Nephron (organoid): ENCODE measurements around the gene TSPYL1.

Experiments
- H3K27ac Mint-ChIP-seq, 3 experiments: 2 replicates each; pipeline ENCODE4 v1.8.0; 2020; ENCODE audit warnings: mixed read lengths in 3 of 3, mild to moderate bottlenecking in 2 of 3, moderate library complexity in 1 of 3
- H3K27me3 Mint-ChIP-seq: 2 replicates; pipeline ENCODE4 v1.8.0; 2021; ENCODE audit warnings: low read depth, mild to moderate bottlenecking, moderate library complexity, mixed read lengths
- H3K36me3 Mint-ChIP-seq: 2 replicates; pipeline ENCODE4 v1.8.0; 2020; ENCODE audit warnings: low read depth, mixed read lengths
- H3K4me1 Mint-ChIP-seq: 2 replicates; pipeline ENCODE4 v1.8.0; 2020; ENCODE audit warnings: mixed read lengths
- H3K4me3 Mint-ChIP-seq, 3 experiments: 2 replicates each; pipeline ENCODE4 v1.8.0; 2020; ENCODE audit warnings: mild to moderate bottlenecking in 3 of 3, mixed read lengths in 3 of 3, moderate library complexity in 2 of 3
- H3K9me3 Mint-ChIP-seq: 2 replicates; pipeline ENCODE4 v1.8.0; 2020; ENCODE audit warnings: mixed read lengths
- TF ChIP-seq, protein P1 (sequence below), 3 experiments: fragments of 200-600 bp; sonication (generic); IDR thresholded peaks; one replicate each; pipeline ENCODE4 v1.5.0; 2021; ENCODE audit warnings: antibody characterized with exemption in 3 of 3; ENCODE audit not compliant: unreplicated experiment in 3 of 3

Gene TSPYL1

DNA sequence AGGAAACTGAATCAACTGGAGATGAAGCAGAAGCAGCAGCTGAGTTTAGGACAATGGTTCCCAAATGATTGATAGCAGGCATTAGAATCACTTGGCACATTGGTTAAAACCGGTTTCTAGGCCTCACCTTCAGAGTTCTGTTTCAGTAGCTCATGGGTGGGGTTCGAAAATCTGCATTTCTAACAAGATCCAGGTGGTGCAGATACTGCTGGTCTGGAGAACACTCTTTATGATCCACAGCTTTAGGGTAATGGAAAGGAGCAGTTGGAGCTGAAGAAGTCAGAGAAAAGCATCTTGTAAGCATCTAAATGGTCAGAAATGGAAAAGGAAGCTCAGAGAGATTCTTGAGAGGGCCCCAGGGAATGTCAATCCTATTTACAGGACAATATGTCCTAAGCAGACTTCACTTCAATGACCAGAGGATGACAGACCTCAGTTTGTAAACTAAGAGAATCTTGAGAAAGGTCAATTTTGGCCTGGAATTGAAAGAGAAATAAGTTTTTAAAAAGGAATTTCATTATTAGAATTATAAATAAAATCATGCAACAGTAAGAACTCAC lies 8.5 kb downstream of the TSPYL1 start:
- Mint-ChIP-seq H3K4me3 (no peak overlapping the region), H3K4me1 (peaks cover 15% of the 10 kb centered on the region), H3K27me3 (no peaks in the 10 kb centered on the region), H3K36me3 (peaks cover 36% of the 10 kb centered on the region), H3K9me3 (no peaks in the 10 kb centered on the region), H3K27ac (no peak overlapping the region)
- TF ChIP-seq, protein P1, sequence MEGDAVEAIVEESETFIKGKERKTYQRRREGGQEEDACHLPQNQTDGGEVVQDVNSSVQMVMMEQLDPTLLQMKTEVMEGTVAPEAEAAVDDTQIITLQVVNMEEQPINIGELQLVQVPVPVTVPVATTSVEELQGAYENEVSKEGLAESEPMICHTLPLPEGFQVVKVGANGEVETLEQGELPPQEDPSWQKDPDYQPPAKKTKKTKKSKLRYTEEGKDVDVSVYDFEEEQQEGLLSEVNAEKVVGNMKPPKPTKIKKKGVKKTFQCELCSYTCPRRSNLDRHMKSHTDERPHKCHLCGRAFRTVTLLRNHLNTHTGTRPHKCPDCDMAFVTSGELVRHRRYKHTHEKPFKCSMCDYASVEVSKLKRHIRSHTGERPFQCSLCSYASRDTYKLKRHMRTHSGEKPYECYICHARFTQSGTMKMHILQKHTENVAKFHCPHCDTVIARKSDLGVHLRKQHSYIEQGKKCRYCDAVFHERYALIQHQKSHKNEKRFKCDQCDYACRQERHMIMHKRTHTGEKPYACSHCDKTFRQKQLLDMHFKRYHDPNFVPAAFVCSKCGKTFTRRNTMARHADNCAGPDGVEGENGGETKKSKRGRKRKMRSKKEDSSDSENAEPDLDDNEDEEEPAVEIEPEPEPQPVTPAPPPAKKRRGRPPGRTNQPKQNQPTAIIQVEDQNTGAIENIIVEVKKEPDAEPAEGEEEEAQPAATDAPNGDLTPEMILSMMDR (IDR thresholded peaks at IDR 0.05; ENCODE audit: unreplicated experiment in 3 of 3) = no peak

DNA sequence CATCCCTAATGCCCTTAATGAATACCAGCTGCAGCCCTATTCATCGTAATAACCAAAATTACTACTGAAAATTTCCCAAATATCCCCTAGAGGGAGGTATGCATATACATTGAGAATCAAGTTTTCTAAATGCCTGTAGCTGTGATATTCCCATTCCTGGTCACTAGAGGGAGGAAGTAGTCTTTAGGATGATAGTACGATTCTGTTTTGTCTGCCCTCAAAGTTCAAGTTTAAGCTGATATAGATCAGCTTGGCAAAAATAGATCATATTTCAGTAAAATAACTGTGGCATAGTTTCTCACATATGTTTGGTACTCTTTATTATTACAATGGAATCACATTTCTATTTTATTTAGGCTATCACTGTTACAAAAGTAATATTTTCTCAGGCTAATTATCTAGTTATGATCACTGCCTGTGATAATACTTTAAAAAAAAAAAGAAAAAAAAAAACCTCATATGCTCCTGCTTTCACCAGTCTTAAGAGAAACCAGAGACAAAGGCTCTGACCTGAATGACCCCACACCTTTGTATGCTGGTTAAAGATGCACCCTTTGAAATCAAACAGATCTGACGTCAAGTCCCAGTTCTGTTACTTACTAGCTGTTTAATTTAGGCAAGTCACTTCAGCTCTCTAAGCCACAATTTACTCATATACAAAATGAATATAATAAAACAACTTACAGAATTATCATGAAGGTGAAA lies 11.0 kb downstream of the TSPYL1 start:
- Mint-ChIP-seq H3K9me3 (peaks cover 6% of the 10 kb centered on the region), H3K36me3 (peaks cover 38% of the 10 kb centered on the region), H3K4me1 (peaks cover 9% of the 10 kb centered on the region), H3K27ac (no peak overlapping the region), H3K4me3 (no peak overlapping the region), H3K27me3 (no peaks in the 10 kb centered on the region)
- TF ChIP-seq, protein P1 (IDR thresholded peaks at IDR 0.05; ENCODE audit: unreplicated experiment in 3 of 3) = peak; percentile 89 to 96 (median 92)

DNA sequence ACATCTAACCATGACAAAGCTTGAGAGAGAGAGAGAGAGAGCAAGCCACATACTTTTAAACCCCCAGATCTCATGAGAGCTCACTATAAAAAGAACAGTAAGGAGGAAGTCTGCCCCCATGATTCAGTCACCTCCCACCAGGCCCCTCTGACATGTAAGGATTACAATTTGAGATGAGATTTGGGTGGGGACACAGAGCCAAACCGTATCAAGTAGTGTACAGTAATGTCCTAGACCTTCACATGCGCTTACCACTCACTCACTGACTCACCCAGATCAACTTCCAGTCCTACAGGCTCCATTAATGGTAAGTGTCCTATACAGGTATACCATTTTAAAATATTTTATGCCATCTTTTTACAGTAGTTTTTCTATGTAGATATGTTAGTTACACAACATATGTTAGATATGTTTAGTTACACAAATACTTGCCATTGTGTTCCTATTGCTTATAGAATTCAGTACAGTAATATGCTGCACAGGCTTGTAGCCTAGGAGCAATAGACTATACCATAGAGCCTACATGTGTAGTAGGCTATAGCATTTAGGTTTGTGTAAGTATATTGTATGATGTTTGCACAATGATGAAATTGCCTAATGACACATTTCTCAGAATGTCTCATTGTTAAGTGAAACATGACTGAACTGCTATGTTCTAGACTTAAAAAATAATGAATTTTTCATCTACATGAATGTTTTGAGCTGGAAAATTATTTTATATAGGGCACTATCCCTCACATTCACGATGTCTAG lies 11.7 kb downstream of the TSPYL1 start:
- Mint-ChIP-seq H3K27ac (no peak overlapping the region), H3K36me3 (peaks cover 39% of the 10 kb centered on the region), H3K9me3 (peaks cover 12% of the 10 kb centered on the region), H3K27me3 (no peaks in the 10 kb centered on the region), H3K4me3 (no peak overlapping the region), H3K4me1 (peaks cover 9% of the 10 kb centered on the region)
- TF ChIP-seq, protein P1 (IDR thresholded peaks at IDR 0.05; ENCODE audit: unreplicated experiment in 3 of 3) = no peak

DNA sequence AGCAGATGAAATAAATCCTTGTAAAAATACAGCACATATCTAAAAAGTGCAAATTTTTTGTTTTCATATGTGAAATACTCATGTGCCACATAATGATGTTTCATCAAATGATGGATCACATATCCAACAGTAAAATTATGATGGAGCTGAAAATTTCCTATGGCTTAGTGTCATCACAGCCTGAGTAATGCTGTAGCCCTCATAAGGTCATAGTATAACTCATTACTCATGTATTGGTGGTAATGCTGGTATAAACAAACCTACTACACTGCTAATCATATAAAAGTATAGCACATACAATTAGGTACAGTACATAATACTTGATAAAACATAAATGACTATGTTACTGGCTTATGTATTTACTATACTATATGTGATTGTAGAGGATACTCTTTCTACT lies 12.9 kb downstream of the TSPYL1 start:
- TF ChIP-seq, protein P1 (IDR thresholded peaks at IDR 0.05; ENCODE audit: unreplicated experiment in 3 of 3) = no peak
- no peaks in the 10 kb centered on the region for H3K27me3 Mint-ChIP-seq
- H3K27ac Mint-ChIP-seq = no peak overlapping the region
- no peak overlapping the region for H3K4me3 Mint-ChIP-seq
- H3K9me3 Mint-ChIP-seq = peaks cover 22% of the 10 kb centered on the region
- peaks cover 47% of the 10 kb centered on the region for H3K36me3 Mint-ChIP-seq
- H3K4me1 Mint-ChIP-seq = peaks cover 9% of the 10 kb centered on the region

DNA sequence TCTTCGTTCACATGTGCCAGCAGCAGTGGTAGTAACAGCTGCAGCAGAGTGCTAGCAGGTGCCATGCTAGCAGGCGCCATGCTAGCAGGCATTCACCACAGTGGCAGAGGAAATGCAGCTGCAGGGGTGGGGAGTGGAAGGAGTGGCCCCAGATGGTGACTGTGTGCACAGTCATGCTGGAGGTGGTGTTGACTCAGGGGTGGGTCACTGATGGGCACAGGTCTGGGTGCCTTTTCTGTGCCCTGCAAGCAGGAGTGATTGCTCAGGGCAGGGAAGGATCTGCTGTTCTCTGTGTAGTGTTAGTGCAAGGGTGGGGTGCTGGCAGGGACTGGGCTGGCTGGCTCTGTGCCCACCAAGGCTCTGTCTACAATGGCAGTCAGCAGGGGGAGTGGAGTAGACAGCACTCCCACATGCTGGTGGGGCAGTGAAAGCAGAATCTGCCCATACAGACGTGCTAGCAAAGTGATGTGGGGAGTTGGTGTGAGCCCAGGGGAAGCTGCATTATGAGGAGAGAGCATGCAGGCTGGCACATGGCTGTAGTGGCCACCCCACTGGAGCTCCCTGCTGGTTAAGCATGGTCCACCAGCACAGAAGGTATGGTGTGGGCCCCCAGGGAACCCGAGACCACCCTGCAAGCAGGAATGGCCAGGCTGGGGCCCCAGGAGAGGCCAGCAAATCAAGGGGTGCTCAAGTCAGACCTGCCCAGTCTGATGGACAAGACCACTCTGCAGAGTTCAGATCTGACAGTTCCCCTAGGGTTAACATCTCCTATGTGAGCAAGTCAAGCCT lies 14.5 kb downstream of the TSPYL1 start:
- Mint-ChIP-seq H3K4me1 (peaks cover 9% of the 10 kb centered on the region), H3K27ac (no peak overlapping the region), H3K36me3 (peaks cover 55% of the 10 kb centered on the region), H3K9me3 (peaks cover 29% of the 10 kb centered on the region), H3K27me3 (no peaks in the 10 kb centered on the region), H3K4me3 (no peak overlapping the region)
- TF ChIP-seq, protein P1 (IDR thresholded peaks at IDR 0.05; ENCODE audit: unreplicated experiment in 3 of 3) = no peak
